ENCODE results near the gene TBL1X.
"Not testable (repeated sequence)": the region's sequence is repeated elsewhere in the genome, so short reads cannot be mapped to it uniquely, and the experiment has no call there.

The TBL1X gene

GRCh38 chrX:9724711-9725110 is 259.9 kb downstream of the TBL1X start:
- no peak for DNase-seq

GRCh38 chrX:9728261-9728660 is 263.4 kb downstream of the TBL1X start:
- DNase-seq: no peak

GRCh38 chrX:9729171-9729885 is 264.5 kb downstream of the TBL1X start:
- no peak for DNase-seq

GRCh38 chrX:9730078-9730477 is 265.2 kb downstream of the TBL1X start:
- DNase-seq: no peak

GRCh38 chrX:9730752-9731151 is 265.9 kb downstream of the TBL1X start:
- DNase-seq: no peak

- no peak for DNase-seq
These were observed 272.5 kb downstream of the TBL1X start for GRCh38 chrX:9737363-9737762.

- DNase-seq: no peak
These were observed 273.3 kb downstream of the TBL1X start for GRCh38 chrX:9738151-9738550.

GRCh38 chrX:9739130-9739529 is 274.3 kb downstream of the TBL1X start:
- DNase-seq: no peak

GRCh38 chrX:9745417-9746115 is 280.7 kb downstream of the TBL1X start:
- no peak for DNase-seq

- no peak for DNase-seq
These were observed 281.5 kb downstream of the TBL1X start for GRCh38 chrX:9746148-9746888.

- no peak for DNase-seq
These were observed 282.8 kb downstream of the TBL1X start for GRCh38 chrX:9747644-9748043.

GRCh38 chrX:9749146-9749692 is 284.4 kb downstream of the TBL1X start:
- DNase-seq: no peak

GRCh38 chrX:9757366-9757765 is 292.5 kb downstream of the TBL1X start:
- no peak for DNase-seq

- DNase-seq: no peak
These were observed 293.3 kb downstream of the TBL1X start for GRCh38 chrX:9758021-9758638.

- no peak for DNase-seq
These were observed 294.5 kb downstream of the TBL1X start for GRCh38 chrX:9759337-9759736.

- DNase-seq: no peak
These were observed 300.3 kb downstream of the TBL1X start for GRCh38 chrX:9765072-9765736.

GRCh38 chrX:9765737-9766097 is 300.9 kb downstream of the TBL1X start, which contains the start of gene GPR143:
Gene GPR143, minus strand, starts transcription at chrX:9765847. Its CDS starts 30 bp downstream, at chrX:9765817.
- no peak for DNase-seq

GRCh38 chrX:9767375-9767774 is 302.5 kb downstream of the TBL1X start:
- DNase-seq: no peak

GRCh38 chrX:9768321-9768839 is 303.5 kb downstream of the TBL1X start:
- DNase-seq: not testable (repeated sequence)

GRCh38 chrX:9770319-9770718 is 305.5 kb downstream of the TBL1X start:
- DNase-seq: no peak

- no peak for DNase-seq
These were observed 308.1 kb downstream of the TBL1X start for GRCh38 chrX:9772943-9773342.

GRCh38 chrX:9775930-9776329 is 311.1 kb downstream of the TBL1X start:
- DNase-seq: no peak

Measured in stimulated activated CD8-positive, alpha-beta memory T cell treated with anti-CD3 and anti-CD28 coated beads, Interleukin-4, amount 100 ng/mL, for 48 hours (primary cell).